Measurements from ENCODE around the gene GHRH. TPM values are rescaled to one million over a fixed set of nuclear protein-coding genes. Genes with fewer than 3 reads are reported as not detected.

GHRH gene
- total RNA-seq, 1 experiment from 2014 or later = not detected

DNA sequence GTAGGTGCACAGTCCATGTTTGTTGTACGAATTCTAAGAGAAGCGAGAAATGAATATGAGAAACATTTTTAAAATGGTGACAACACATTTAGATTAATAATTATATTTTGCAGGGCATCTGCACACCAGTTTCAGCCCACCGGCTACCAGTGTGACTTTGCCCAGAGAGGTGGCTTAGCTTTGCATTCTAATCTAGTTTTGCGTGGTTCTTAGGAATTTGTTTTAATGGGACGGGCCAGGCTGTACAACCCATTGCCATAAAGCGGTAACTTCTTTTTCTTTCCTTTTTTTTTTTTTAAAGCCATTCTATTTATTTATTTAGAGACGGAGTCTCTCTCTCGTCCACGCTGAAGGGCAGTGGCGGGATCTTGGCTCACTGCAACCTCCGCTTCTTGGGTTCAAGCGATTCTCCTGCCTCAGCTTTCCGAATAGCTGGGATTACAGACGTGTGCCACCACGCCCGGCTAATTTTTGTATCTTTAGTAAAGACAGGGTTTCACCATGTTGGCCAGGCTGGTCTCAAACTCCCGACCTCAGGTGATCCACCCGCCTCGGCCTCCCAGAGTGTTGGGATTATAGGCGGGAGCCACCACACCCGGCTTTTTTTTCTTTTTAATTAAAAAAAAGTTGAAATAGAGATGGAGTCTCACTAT, 28.7 kb upstream of the GHRH start:
- no peak for DNase-seq (ENCODE audit: low read depth)

DNA sequence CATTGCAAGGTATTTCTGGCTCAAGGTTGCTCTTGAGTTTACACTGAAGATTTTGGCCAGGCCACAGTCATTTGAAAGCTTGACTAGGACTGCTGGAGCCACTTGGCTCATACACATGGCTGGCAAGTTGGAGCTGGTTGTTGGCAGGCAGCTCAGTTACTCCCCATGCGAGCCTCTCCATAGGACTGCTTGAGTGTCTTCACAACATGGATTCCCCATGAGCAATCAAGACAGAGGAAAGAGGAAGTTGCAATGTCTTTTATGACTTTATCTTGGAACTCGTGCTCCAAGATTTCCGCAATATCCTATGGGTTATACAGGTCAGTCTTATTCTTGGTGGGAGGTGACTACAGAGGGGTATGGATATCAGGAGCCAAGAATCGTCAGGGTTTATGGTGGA, 26.5 kb upstream of the GHRH start:
- DNase-seq (ENCODE audit: low read depth) = no peak

DNA sequence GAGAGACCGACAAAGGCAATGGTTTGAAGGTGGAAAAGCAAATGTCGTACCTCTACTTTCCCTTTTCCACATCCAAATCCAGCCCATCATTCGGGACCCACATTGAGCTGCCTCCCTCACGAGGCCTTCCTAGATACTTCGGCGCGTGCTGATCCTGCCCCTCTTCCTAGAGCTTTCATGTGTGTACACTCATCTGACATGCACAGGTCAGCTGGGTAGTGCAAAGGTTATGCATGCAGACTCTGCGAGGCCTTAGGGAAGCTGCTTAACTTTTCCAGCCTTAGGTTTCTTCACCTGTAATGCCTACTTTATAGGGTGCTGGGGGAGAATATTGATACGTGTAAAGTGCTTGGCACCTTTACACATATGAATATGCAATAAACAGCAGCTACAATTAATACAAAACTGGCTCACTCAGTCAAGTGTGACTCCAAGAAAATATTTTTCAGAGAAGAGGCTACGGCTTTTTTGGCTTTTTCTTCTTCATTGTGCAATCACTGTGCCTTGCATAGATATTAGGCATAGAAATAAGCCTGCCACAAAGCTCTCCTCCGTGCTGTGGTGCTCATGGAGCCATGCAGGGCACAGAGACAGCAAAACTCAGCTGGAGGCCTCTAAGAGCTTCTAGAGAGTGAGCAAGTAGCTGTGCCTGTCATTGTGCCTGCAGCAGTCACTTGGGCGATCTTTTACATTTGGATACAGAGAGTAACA, 24.2 kb upstream of the GHRH start:
- no peak for DNase-seq (ENCODE audit: low read depth)

DNA sequence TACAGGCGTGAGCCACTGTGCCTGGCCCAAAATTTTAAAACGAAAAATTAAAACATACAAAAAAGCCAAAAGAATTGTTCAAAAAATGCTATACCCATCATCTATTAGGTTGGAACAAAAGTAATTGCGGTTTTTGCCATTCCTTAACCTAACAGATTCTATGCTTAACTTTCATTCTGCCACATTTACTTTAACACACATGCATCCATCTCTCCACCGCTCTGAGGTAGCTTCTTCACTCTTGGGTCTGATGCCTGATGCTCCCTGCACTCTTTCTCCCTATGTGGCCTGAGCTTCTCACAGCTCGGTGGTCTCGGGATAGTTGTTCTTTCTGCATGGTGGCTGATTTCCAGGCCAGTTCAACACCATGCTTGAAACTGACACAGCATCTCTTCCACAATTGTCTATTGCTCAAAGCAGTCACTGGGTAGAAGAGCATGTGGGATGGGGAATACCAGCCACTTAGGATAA, 23.1 kb upstream of the GHRH start:
- DNase-seq (ENCODE audit: low read depth) = no peak

DNA sequence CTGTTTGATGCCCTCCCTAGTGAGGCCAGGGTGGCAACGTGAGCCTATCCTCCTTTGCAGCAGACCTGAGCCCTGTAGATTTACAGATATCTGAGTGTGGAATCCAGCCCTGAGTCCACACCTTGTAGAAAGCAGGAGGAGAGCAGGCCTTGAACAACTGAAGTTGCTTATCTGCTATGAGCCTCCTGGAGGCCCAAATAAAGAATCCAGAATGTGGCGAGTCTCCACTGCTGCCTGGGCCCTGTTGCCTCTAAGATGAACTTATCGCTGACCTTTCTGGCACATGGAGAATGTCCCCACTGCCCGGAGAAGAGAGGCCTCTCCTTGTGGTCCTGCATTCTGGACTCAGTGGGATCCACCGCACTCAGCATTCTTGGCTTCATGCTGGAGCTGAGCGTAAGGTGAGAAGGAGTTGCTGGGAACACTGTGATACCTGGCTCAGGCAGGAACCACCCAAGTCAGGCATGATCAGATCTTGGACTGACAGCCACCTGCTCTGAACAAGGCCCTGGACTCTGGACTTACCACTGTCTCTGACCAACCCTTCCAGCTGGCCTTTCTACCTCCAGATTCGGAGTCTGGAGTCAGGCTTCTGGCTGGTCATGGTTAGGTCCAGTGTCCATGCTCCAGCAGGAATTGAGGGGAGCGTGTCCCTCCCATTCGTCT, 22.0 kb upstream of the GHRH start:
- no peak for DNase-seq (ENCODE audit: low read depth)

DNA sequence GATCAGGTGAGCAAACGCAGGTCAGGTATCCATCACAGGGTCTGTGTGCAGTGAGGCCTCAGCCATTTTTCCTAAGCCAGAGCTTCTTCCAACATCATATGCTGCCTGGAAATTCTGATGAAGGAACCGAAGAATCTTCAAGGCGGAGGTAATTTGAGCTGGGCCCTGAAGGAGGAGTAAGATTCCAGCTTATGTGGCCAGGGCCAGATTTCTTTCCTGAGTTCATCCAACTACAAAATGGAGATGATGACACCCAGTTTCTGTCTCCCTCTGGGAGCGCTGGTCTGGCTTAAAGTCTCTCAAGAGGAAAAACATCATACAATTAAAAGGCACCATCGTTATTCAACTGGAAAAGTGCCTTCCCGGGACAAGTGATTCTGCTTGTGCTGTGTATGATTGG, 20.9 kb upstream of the GHRH start:
- DNase-seq (ENCODE audit: low read depth) = peak; percentile 15

DNA sequence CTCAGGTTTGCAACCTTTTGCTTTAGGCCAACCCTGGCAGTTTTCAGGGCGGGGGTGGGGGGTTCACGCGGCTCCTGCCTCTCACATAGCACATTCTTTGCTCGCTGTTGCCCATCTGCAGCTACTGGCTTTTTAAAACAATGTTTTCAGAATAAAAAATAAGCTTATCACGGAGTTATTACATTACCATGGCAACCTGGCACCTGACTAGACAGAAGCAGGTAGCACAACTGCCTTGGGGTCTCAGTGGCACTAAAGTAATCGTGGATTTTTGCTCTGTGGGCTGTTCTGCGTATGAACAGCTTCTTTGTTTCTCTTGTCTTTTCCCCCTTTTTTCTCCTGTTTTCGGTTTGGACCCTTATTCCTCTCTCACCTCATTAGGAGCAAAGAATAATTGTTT, 18.8 kb upstream of the GHRH start:
- no peak for DNase-seq (ENCODE audit: low read depth)

DNA sequence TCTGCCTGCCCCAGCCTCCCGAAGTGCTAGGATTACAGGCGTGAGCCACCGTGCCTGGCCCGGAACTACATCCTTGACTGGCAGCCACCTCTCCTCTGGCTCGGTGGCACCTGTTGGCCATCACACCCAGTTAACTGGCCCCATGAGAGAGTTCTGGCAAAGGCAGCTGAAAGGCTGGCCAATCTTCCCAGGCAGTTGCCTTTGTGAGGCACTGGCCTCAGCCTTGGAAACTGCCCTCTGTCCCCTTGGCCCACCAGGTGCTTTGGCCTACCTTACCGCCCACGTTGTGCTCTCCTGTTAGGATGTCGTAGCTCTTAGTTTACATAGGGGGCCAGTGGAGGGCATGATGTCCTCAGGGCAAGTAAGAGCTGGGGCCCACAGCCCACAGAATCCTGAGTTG, 18.2 kb upstream of the GHRH start:
- no peak for DNase-seq (ENCODE audit: low read depth)

DNA sequence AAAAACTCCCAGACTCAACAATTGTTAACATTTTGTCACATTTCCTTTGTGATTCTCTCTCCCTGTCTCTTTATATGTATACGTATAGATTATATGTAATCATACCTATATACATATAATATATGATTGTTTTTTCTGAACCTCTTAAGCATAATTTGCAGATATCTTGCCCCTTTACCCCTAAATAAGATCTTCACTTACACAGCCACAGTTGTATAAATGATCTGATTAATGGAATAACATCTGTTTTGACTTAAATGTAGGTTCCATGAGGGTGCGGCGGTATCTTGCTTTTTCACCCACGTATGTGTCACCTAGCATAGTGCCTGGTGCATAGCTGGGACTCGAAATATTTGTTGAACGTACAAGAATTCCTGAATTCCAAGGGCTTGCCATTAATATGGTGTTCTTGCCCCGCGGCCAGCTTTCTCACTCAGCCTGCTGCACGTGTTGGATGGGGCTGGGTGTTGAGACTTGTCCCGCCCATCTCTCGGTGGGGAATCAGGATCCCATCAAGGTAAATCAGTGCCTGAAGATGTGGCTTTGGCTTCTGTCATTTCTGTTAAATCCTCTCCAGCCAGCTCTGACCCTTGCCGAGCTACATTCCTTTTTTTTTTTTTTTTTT, 17.5 kb upstream of the GHRH start:
- DNase-seq (ENCODE audit: low read depth) = no peak

DNA sequence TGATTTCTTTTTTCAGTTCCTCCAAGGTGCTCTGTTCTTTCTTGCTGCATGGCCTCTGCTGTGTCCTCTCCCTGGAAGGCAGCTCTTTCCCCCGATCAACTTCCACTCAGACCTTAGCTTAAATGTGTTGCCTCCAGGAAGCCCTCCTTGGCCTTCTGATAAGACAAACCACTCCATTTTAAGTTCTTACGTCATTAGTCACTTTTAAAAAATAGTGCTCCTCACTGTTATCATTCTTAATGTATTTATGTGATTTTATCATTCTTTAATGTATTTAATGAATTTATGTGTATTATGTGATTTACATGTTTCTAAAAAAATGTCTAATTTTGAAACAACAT, 15.6 kb upstream of the GHRH start:
- no peak for DNase-seq (ENCODE audit: low read depth)

DNA sequence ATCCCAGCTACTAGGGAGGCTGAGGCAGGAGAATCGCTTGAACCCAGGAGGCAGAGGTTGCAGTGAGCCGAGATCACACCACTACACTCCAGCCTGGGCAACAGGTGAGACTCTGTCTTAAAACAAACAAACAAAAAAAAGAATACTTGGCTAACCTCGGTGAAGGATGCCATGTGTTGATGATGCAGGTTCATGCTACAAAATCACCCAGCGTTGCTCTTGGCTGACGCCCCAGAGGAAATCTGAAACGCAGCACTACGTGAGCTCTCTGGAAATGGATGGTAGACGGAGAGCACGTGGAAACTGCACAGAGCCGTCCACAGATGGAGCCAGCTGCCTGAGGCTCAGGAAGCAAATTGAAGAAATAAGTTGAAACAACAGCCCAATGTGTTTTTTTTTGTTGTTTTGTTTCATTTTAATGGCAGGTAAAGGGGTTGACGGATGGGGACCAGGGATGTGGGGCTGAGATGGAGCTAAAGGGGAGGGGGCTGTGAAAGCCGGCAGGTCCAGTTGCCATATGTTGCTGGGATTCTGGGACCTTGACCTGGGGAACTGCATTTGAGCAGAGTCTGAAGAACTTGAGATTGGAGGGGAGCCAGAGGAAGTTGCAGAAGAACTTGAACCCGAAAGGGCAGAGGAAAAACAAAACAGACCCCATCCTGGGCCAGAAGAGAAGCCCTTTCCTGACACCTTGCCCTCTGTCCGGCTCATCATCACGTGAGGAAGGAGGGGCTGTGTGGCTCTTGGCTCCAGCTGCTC, 15.1 kb upstream of the GHRH start:
- DNase-seq (ENCODE audit: low read depth) = peak; percentile 46

DNA sequence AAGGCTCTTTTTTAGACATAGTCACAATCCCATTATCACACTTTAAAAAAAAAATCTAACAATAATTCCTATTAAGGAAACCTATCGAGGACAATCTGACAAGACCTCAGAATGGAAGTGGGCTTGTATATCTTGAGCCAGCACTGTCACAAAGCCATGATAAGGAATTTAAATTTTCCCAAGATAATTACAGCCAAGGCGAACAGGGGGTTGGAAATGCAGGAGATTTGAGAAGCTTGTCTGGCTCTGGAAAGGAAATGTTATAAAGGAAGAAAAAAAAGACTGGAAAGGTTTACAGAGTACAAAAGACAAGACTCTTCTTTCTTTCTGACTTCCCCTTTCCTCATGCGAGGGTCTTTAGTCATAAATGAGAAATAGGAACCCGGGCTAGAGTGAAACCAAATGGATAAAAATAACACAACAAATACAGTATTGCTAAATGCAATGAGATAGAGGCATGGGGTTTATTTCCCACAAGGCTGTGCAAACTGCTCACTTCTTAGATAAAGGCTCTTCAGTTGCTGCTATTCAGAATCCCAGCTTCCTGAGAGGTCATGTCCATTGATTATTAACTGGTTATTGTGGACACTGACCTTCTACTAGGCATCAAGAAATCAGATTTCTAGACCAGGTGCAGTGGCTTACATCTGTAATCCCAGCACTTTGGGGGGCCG, 13.4 kb upstream of the GHRH start:
- DNase-seq (ENCODE audit: low read depth) = no peak

DNA sequence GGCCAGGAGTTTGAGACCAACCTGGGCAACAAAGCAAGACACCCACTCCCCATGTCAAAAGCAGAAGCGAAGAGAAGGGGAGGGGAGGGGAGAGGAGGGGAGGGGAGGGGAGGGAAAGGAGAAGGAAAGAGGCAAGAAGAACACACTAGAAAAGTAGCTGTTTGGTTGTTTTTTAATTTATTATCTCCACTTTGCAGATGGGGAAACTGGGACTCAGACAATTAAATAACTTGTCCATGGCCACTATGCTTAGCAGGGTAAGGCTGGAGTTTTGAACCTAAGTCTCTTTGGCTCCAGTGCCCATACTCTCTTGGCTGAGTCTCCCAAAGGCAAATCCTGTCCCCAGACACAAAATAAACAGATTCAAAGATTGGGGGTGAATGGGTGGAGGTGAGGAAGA, 12.4 kb upstream of the GHRH start:
- DNase-seq (ENCODE audit: low read depth) = no peak

DNA sequence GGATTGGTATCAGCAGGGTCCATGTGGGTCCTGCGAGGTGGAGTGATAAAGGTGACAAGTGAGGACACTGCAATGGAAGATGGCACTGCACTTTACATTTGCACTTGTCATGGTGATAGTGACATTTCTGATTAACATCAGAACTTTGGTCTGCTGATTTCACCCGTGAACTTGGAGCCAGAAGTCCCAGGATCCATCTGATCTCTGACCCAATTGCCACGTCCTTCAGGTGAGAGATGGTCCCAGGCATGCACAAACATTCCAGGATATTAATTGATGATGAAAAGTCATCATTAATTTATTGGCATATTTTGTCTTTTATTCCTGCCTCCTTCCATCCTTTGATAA, 9.8 kb upstream of the GHRH start:
- DNase-seq (ENCODE audit: low read depth) = no peak

DNA sequence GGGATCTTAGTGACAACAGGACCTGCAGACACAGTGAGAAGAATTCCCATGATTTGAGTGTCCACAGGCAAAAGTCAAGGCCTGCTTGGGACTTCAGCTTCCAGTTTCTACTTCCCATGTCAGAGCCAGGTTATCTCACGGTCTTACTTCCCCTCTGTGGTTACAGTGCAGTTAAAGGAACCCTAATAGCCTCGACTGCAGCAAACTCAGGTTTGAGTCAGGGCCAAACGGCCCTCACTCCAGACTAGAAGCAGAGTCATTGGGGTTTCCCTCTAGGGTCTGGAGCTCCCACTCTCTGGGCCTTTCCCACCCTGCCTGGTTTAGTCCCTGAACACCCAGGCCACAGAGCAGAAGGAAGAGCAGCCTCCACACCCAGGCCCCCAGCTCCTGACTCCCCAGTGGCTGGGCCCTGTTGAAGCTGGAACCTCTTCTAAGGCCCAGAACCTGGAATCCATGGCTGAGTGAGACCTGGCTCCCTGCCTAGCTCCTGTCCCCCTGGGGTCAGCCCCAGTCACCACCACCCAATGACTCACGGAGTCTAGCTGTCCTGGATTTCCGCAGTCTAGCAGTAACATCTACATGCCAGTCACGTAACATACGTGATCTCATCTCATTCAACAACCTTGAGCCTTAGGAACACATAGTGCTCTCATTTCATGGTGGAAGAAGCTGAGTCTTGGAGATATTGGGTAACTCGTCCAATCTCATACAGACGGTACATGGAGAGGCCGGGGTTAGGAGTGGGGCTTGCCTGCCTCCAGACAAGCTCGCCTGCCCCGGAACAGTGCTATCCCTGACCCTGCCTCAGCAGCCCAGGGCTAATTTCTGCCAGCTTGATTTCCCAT, 9.2 kb upstream of the GHRH start:
- peak; percentile 82 for DNase-seq (ENCODE audit: low read depth)

DNA sequence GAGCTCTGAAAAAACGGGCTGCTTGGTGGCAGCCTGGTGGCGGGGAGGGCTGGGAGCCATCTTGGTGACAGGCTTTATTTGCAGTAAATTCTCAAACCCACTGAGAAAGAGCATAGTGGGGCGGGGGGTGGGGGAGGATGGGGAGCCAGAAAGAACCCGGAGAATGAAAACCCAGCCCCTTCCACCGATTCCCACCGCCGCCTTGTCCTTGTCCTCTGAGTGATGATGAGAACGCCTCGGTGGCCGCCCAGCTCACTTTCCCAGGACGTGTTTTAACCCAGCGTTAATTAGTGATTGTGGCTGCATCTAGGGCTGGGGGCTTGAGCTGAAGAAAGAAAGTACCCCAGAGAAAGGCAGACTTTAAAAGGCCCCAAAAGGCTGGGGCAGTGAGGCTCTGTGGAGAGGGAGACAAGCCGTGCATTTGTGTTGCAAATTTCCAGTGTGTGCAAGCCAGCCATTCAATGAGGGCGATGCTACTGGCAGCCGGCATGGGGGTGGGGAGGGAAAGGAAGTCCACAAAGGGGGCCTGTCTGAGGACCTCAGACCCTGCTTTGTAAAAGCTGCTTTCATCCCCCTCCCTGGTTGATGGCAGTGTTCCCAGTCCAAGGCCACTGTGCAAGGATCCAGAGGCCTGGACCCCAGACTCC, 6.2 kb upstream of the GHRH start:
- DNase-seq (ENCODE audit: low read depth) = no peak

DNA sequence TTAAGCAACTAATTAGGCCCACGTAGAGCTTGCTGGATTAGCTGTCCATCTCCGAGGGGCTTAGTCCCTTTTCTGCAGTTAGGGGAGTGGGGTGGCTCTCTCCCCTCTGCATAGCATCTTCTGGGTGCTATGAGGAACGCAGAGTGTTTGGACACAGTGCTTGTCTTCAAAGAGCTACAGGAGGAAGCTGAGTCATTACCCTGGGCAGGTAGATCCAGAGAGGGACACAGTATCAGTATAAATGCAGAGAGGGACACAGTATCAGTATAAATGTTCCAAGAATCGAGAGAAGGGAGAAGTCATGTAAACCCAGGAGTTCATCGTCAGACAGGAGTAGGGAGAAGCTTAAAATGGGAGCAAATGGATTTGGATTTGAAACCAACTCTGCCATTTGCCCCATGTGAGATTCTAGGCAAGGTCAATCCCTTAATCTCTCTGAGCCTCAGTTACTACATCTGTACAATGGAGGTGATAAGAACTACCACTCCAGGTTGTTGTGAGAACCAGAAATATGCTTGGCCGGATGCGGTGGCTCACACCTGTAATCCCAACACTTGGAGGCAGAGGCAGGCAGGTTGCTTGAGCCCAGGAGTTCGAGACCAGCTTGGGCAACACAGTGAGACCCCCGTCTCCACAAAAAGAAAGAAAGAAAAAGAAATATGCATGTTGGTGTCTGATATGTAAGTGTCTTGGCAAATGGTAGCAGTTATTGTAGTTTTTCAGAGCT, 5.5 kb upstream of the GHRH start:
- no peak for DNase-seq (ENCODE audit: low read depth)

DNA sequence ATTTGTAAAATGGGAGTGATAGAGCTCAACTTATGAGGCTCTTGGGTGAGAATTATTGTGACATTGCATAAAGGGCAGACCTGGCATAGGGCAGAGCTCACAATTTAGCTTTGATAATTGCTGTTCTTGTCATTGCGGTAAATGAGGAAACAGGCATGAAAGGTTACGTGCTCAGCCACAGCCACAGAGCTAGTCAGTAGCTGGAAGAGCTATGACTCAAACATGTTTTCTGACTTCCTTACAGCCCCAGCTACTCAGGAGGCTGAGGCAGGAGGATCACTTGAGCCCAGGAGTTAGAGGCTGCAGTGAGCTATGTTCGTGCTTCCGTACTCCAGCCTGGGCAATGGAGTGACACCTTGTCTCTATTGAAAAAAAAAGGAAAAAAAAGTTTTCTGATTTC, 3.5 kb upstream of the GHRH start:
- DNase-seq (ENCODE audit: low read depth) = peak; percentile 24

DNA sequence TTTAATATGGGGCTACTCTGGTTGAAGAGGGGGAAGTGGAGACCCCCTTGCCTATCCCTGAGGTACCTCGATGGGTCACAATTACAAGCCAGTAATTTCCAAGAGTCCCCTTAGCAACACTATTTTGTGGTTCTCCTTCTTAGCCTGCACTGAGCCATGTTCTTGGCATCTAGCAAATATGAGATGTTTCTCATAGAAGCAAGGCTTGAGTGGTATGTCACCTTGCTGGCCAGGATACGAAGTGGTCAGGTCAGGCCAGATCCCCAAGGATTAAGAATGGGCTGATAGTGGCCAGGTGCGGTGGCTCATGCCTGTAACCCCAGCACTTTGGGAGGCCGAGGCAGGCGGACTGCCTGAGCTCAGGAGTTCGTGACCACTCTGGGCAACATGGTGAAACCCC, 2.1 kb upstream of the GHRH start:
- no peak for DNase-seq (ENCODE audit: low read depth)
